HCT116 (cell line): ENCODE measurements around the gene SPIN2B.

ENCODE experiments used
- TF ChIP-seq, protein P1 (sequence below): IDR thresholded peaks from 2 replicates; pipeline ENCODE4 v1.6.1; 2012; ENCODE audit warnings: low read depth
- TF ChIP-seq, protein P2 (sequence below), 3 experiments: fragments of 200-600 bp in 1 of 3; sonication (generic) in 1 of 3; IDR thresholded peaks in 2 of 3; conservative IDR thresholded peaks in 1 of 3; 2 replicates each; pipeline ENCODE4 v1.5.1; 2012 to 2017; ENCODE audit warnings: low read depth in 2 of 3, low read length in 2 of 3, antibody characterized with exemption in 1 of 3, borderline replicate concordance in 1 of 3, control low read depth in 1 of 3, mild to moderate bottlenecking in 1 of 3, mixed read lengths in 1 of 3, mixed run types in 1 of 3, moderate library complexity in 1 of 3; ENCODE audit not compliant: insufficient read depth in 1 of 3

DNA sequence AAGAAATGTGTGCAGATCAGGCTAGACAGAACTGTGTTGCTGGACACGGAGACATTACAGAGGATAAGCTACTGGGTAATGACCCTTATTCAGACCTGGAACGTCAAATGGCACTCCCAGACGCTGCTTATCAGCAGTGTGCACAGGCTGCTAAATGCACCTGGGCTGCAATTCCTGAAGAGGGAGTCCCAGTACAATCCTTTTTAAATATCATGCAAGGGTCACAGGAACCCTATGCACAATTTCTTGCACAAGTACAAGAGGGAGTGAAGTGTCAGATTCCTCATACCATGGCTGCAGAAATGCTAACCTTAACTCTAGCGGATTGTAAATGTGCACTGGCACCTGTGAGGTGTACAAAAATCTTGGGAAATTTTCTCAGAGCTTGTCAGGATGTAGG lies 16.9 kb downstream of the SPIN2B start:
- TF ChIP-seq, protein P1, sequence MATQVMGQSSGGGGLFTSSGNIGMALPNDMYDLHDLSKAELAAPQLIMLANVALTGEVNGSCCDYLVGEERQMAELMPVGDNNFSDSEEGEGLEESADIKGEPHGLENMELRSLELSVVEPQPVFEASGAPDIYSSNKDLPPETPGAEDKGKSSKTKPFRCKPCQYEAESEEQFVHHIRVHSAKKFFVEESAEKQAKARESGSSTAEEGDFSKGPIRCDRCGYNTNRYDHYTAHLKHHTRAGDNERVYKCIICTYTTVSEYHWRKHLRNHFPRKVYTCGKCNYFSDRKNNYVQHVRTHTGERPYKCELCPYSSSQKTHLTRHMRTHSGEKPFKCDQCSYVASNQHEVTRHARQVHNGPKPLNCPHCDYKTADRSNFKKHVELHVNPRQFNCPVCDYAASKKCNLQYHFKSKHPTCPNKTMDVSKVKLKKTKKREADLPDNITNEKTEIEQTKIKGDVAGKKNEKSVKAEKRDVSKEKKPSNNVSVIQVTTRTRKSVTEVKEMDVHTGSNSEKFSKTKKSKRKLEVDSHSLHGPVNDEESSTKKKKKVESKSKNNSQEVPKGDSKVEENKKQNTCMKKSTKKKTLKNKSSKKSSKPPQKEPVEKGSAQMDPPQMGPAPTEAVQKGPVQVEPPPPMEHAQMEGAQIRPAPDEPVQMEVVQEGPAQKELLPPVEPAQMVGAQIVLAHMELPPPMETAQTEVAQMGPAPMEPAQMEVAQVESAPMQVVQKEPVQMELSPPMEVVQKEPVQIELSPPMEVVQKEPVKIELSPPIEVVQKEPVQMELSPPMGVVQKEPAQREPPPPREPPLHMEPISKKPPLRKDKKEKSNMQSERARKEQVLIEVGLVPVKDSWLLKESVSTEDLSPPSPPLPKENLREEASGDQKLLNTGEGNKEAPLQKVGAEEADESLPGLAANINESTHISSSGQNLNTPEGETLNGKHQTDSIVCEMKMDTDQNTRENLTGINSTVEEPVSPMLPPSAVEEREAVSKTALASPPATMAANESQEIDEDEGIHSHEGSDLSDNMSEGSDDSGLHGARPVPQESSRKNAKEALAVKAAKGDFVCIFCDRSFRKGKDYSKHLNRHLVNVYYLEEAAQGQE, result no peak
- TF ChIP-seq, protein P2, sequence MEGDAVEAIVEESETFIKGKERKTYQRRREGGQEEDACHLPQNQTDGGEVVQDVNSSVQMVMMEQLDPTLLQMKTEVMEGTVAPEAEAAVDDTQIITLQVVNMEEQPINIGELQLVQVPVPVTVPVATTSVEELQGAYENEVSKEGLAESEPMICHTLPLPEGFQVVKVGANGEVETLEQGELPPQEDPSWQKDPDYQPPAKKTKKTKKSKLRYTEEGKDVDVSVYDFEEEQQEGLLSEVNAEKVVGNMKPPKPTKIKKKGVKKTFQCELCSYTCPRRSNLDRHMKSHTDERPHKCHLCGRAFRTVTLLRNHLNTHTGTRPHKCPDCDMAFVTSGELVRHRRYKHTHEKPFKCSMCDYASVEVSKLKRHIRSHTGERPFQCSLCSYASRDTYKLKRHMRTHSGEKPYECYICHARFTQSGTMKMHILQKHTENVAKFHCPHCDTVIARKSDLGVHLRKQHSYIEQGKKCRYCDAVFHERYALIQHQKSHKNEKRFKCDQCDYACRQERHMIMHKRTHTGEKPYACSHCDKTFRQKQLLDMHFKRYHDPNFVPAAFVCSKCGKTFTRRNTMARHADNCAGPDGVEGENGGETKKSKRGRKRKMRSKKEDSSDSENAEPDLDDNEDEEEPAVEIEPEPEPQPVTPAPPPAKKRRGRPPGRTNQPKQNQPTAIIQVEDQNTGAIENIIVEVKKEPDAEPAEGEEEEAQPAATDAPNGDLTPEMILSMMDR (IDR thresholded peaks at IDR 0.05 in 2 of 3, conservative IDR thresholded peaks at IDR 0.05 in 1 of 3; ENCODE audit: borderline replicate concordance in 1 of 3, insufficient read depth in 1 of 3, low read depth in 2 of 3, low read length in 2 of 3), result no peak
